AG08396 (cell line): ENCODE data around the gene CHI3L1.

Experiments used
- DNase-seq: peaks from one replicate; pipeline ENCODE4 v3.0.0; 2012; ENCODE audit warnings: low spot score, mixed read lengths

CHI3L1 gene

DNA sequence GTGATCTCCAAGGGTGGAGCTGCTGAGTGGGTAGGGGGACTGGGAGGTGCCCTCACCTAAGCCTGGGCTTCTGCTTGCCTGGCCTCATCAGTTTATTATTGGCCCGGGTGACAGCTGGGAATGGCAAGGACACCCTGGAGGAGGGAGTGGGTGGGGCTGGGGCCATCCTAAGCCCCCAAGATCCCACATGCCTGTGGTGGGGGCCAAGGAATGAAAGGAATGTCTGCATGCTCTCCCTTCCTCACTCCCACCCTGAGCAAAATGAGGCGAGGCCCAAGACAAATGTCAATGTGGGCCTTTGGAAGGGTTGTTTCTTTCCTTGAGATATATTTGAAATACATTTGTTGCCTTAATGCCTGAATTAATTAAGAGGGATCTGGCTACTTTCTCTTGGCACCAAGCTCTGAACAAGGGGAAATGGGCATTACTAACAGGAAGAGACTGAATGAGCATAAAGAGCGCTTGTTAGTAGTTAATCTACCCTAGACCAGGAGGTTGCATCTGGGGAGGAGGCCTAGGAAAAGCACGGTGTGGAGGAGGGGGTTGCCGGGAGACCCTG, 19.7 kb upstream of the CHI3L1 start:
- DNase-seq = no peak

DNA sequence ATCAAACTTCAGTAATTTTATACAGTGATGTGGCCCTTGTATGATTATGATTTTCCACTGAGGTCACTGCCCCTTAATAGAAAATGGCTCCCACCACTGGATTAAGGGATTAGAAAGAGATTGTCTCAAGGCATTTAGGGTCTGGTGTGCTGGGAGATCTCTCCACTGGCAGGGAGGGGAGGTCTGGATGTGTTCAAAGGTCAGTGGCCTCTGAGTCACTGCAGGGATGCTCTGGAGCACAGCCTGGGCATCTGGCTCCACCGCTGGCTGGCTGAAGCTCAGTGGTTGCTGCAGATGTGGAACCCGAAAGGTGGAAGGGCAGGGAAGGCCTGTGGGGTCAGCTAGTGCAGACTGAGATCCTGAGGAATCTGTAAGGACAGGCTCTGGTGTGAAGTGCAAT, 18.3 kb upstream of the CHI3L1 start:
- no peak for DNase-seq

DNA sequence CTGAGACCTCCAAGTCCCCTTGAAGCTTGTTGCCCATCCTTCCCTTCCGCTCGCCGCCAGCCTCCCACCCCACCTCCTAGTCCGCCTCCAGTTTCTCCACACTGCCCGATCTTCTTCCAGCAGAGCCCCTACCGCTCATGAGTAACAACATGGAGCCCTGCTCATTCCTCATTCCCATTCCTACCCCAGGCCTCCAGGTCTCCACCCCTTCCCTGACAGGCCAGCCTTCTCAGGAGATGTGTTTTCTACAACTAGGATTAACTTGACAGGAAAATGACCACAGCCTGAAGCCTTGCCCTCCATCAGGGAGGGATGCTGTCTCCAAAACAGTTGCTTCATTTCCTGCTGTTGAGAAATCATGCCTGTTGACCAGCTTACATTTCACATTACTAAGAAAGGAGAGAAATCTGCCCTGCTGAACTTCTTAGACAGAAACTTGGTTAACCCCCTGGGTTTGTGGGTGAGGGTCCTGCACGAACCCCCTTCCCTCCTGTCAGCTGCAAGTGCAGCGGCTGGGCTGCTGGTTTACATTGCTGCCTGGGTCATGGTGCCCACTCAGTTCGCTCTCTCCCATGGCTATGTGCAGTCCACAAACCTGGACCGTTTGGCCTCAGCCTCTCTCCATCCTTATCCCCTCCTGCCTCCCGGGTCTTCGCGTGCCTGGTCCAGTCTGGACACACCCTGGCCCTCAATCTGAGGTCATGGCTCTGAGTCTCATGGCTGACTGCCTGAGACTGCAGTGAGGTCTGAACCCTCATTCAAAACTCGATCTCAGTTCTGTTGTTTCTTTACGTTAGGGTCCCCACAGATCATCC, 16.1 kb upstream of the CHI3L1 start:
- DNase-seq = peak; percentile 83

DNA sequence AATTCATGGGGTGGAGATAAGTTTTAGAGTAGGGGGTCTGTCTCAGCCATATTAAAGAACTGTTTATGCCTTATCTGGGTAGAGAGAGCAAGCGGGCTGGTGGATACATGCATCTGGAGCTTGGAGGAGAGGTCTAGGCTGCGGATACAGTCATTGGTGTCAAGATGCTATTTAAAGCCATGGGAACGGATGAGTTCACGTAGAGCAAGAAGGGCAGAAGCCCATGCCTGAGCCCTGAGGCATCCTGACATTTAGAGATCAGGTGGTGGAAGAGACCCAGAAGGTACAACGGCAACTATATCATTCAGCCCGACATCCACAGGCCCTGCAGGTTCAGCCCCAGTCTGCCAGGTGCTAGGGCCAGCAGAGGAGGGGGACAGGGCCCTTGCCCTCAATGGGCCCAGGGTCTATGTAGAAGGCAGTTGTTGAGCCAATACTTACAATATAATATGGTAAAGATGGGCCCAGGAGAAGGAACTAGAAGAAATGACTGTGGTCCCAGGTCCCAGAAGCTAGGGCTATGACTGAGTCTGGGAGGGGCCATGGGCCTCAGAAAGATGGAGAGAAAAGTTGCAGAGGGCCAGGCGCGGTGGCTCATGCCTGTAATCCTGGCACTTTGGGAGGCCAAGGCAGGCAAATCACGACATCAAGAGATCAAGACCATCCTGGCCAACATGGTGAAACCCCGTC, 15.2 kb upstream of the CHI3L1 start:
- DNase-seq = no peak

DNA sequence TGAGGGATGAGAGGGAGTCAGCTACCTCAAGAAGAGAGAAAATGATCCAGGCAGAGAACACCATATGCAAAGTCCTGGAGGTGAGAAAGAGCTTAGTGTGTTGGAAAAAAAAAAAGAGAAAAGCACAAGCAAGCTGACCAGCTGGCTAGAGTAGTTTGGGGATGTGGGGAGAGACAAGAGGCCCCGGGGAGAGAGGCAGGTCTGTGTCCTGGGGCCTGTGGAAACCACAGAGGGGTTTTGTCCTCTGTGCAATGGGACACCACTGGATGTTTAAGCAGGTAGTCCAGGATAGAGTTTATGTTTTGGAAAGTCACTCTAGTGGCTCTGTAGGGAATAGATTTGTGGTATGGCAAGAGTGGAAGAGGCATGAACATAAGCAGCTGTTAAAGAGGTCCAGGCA, 14.4 kb upstream of the CHI3L1 start:
- DNase-seq = no peak

DNA sequence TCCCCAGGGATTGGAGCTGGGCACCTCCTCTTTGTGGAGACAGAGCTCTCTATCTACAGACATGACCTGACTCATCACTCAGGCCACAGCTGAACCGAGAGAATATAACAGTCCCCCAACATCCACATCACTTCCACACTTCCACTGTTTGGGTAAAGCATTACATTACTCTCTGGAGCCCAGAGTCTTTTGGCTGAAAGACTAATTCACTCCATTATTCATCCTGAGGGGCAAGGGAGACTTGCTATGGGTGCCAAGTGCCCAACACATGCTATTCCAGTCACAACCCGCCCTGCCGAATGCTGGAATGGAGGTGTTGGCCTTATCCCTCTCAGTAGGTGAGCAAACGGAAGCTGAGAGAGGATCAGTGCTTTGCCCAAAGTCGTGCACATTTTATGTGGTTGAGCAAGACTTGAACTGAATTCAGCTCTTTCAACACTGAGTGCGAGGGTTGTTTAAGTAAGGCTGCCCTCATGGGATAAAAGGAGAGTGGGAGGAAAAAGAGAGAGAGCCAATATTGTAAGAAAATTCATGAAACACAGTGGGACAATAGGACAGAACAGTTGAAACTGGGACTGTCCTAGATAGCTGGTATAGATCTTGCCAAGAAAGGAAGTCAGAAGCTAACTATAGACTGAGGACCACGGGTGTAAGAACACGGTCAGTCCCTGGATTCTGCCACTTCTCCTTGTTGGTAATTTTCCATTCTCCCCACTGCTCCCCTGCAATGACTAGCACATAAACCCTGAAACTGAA, 13.5 kb upstream of the CHI3L1 start:
- peak; percentile 57 for DNase-seq

DNA sequence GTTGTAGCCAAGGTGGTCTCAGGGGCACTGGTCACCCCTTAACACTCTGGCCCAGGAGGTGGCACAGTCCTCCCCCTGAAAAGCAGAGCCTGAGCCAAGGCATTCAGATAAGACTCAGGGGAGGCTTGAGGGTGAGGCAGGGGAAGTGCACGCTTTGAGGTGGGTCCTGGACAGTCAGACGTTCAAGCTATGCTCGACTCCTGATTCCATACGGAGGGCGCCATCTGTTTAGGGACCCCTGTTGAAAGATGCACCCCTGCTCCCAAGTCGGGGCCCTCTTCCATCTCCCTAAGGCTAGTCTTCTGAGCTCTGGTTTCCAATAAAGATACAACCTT, 12.9 kb upstream of the CHI3L1 start:
- DNase-seq = no peak

DNA sequence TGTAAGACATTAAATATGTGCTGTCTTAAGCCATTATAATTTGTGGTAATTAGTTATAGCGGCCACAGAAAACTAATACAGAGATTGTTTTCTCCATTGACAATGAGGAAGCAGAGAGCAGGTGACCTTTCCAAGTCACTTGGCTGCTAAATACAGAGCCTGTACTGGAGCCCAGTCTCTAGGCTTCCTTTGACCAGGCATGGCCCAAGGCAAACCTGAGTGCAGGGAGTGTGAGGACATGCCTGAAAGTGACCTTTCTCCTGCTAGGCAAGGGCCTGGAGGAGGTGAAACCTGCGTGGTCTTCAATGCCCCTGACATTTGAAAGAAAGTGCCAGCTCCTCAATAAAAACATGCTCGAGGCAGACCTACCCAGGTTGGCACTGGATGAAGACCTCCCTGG, 12.5 kb upstream of the CHI3L1 start:
- no peak for DNase-seq

DNA sequence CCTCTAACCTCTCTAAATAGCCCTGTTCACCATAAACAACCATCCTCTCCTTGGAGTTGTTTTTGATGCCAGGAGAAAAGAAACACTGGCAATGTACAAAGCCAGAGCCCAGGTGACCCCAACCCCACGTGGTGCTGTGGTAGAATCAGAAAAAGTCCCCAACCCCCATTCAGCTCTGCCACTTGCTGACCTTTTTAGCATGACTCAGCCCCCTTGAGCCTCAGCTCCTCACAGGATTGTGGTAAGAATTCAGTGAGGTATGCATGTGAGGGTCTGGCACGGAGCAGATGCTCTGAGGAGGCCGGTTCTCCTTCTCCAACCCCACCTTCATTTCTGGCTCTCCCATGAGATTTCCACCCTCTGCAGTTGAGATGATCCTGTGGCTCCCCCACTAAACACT, 11.1 kb upstream of the CHI3L1 start:
- DNase-seq = peak; percentile 63

DNA sequence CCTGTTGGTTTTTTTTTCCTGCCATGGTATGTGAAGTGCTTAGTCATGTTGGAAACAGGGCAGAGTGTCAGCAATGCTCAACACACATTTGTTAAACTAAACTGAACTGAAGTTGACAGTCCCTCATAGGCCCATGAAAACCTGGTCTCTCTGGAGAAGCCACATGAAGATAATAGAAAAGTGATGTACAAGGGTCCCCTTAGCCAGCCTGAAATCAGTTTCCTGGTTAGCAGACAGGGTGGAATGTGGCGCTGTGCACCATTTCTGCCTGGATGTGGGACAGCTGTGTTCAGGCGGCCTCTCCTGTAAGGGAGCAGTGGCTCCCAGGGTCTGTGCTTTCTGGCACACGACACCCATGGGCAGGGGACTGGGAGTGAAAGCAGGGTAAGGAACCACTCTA, 9.9 kb upstream of the CHI3L1 start:
- no peak for DNase-seq

DNA sequence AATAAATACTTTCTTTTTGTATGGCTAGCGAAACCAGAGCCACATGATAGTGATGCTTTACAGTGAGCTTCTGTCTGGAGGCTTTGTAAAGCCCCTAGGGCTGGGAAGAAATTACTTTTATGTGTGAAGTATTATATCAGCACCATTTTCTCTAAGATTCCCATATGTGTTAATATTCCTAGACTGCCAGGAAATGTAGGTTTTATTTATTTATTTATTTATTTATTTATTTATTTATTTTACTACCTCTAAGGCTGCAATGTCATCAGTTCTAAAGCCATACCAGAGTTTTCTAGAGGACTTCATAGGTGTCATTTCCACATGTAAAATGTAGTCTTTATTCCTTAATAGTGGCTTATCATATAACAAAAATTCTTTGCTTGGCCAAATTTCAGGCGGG, 4.4 kb upstream of the CHI3L1 start:
- DNase-seq = no peak

DNA sequence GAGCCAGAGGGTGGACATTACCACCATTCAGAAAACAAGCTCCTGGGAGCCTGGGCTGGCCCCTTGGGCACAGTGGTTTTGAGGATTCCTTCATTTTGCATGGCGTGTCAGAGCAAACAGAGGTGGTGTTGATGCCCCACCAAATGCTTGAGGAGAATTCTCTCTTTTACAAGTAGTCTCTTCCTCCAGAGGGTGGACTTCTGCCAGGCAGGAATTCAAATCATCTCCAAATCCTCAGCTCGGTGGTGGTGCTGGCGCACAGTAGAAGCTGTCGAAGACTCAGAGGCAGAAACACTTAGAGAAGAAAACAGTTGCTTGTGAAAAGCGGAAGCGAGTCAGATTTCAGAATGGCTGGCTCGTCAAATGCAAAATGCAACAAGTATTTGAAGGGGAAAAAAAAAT, 3.4 kb upstream of the CHI3L1 start:
- no peak for DNase-seq

DNA sequence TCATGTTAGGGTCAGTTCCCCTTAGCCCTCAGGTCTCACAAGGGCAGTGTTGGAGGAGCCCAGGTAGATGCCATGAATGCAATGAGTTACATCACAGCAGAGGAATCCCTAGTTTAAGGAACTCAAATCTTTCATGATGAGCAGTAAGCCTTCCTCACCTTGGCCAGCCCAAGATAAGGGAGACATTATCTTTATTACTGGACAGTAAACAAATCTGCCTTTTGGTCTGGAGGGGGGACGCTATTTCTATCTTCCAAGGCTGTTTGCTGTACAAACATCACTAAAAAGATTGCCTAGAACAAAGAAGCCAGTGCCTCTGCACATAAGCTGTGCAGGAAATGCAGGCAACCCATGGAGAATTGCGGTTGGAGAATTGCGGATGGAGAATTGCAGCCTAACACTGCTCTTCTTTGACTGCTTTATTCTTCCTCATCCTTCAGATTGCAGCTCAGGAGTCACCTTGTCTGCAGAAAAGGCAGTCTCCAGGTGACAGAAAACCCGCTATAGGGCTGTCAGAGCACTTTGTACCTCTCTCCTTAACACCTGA, 2.3 kb upstream of the CHI3L1 start:
- DNase-seq = no peak

DNA sequence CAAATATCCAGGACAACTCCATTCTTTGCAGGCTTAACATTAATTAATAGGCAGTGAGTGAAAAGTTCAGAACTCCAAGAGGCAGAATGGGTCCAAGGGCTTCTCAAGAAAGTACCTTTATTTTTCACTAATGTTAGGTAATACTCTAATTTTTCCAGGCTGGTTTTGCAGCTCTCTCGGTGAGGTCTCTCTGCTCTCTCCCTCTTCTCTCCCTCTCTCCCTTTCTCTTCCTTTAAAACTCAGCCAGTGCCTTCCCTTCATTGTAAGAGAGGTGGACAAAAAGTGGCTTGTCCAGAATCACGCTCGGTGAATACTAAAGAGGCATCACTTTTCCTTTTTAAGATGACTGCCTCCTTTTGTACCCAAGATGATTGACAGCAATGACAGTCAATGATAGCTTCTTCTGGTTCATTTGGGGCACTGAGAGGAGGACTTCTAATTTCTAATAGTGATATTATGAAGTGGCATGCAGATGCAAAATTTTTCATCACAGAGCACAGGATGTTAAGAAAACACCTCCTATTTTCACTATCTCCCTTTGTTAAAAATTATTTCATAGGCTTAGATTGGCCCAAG, 1.3 kb upstream of the CHI3L1 start:
- no peak for DNase-seq

DNA sequence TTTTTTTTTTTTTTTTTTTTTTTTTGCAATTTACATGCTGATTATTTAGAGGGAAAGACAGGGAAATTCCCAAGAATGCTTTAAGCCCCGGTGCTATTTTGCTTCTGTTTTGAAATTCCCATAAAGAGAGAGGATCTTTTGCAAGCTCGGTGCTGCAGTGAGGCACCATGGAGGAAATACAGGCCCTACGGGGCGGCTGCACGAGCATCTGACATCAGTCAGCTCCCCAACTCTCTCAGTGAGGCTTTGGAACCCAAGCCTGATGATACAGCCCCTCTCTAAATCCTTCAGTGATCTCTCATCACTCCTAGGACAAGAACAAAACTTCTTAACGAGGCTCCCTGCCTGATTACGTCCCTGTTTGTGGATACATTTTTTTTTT, 791 bp upstream of the CHI3L1 start:
- DNase-seq = no peak

DNA sequence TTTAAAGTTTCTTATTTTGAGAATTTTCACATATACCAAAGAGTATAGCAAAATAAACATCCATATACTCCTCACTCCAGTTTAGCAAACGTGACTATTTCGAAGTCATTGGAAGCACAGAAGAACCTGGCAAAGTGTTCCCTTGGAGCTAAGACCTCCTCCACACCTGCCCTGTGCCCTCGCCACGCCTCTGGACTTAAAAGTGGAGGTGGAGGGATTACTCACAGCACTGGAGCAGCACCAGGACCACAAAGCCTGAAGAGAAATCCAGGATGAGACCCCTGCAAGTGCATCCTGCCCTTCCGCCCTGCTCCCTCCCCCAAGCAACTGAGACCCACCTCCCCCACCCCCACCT, 436 bp downstream of the CHI3L1 start:
- DNase-seq = no peak

DNA sequence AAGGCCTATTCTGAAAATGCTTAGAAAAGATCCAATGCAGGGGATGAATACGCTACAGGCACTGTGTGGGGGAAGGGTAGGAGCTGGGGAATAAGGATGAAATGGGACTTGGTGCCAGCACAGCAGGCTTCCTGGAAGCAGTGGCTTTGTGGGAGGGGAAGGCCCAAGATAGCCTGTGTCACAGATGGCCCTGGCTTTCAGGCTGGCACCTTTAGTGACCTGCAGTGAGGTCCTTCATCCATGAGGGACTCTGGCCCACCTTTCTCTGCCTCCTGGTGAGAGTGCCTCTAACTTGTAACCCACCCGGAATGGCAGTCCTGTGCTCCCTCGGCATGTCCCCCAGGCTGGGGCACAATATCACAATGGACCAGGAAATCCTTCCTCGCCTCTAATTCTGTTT, 919 bp downstream of the CHI3L1 start:
- no peak for DNase-seq

DNA sequence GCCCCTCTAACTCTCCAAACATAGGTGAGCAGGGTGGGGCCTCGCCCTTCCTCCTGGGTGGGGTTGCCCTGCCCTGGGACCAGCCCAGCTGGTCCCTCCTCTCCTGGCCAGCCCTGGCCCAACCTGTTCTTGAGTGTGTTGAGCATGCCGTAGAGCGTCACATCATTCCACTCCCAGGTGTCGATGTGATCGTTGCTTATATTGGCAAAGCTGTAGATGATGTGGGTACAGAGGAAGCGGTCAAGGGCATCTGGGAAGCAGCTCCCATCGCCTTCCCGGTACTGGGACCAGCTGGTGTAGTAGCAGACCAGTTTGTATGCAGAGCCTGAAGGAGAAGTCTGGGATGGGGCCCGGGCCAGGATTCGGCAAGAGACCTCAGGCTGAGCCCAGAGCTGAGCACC, 1.4 kb downstream of the CHI3L1 start:
- DNase-seq = no peak

DNA sequence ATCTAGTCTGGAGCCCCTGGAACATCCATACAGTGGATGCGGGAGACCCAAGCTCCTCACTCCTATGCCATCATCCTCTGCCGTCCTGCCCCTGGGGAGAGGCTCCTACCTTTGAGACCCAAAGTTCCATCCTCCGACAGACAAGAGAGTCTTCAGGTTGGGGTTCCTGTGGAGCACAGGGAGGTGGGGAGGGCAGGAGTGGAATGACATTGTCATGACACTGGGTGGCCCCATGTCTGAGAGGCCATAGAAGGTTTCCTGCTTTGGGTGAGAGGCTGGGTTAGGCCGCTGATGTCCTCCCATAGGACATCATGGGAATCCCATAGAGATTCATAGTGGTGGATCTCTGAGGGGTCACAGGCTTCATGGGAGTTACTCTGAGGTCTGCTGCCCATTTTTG, 2.0 kb downstream of the CHI3L1 start:
- no peak for DNase-seq

DNA sequence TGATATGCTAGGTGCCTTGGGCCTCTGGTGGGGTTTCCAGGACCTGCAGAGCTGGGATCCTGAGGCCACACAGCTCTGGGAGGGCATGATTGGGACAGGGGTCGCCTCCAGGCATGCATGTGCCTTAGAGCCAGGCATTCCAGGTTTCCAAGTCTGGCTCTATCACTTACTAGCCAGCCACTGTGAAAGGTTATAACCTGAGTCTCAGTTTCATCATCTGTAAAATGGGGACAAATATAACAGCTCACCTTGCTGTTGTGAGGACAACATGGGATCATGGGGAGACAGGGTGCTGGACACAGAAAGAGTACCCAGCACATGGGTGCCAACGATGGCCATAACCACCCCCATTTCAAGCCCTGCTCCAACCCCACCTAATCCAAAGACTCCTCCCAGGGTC, 2.7 kb downstream of the CHI3L1 start:
- DNase-seq = no peak

DNA sequence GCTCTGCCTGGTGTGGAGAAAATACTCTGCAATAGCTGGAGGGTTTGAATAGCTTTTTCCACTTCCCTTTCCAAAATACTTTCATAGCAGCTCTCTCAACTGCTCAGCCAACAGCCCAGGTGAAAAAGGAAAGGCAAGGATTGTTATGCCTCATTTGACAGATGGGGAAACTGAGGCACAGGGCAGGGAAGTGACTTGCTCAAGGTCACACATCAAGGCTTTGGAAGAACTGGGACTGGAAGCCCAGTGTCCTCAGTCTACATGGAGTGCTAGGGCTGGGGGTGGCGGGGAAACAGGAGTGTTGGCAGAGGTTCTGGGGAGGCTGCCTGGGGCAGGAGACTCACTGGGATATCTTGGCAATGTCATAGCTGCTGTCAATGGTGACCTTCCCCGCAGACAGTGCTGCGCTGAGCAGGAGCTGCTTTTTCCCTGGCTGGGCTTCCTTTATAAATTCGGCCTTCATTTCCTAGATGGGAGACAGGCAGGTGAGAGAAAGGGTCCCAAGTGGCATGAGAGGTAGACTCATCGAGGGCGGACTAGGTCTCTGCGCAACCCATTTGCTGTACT, 4.0 kb downstream of the CHI3L1 start:
- DNase-seq = no peak
